HTERT RPE-1 (cell line): Measurements from ENCODE around the gene HINFP.
"Not testable (repeated sequence)": the region's sequence is repeated elsewhere in the genome, so short reads cannot be mapped to it uniquely, and the experiment has no call there.

ENCODE experiments used
- in situ Hi-C: fragments of 300-500 bp; cut with MboI; formaldehyde crosslinking; loops from 4 replicates; pipeline ENCODE4 v1.14.3; 2020; ENCODE audit warnings: low sequenced_read_pairs

Gene HINFP

DNA sequence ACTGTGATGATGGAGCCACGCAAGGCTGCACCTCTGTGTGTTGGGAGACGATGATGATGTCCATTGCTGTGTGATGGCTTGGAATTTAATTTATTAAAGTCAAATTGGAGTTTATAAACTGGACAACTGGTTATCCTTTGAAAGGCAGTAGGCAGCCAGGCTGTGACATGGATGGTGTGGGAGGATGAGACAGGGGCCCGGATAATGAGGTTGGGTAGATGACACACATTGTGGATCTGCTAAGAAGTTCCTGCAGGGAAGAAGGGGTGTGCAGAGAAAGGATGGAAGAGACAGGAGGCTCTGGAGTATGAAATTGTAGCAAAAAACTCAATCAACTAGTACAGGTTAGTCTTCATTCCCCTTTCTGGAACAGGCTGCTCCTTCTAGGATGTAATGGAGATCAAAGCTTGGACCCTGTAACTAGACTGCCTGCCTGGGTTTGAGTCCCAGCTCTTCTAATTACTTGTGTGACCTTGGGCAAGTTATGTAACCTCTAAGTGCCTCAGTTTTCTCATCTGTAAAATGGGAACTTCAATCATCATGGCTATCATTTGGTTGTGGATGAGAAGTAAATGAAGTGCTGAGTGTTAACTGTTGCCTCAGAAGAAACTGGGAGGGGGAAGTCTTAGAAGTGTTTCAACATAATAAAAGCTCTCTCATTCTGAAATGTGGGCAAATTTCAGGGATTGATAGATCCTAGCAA is 4.2 kb upstream of the HINFP start:
- in situ Hi-C loops, result no loop called here

DNA sequence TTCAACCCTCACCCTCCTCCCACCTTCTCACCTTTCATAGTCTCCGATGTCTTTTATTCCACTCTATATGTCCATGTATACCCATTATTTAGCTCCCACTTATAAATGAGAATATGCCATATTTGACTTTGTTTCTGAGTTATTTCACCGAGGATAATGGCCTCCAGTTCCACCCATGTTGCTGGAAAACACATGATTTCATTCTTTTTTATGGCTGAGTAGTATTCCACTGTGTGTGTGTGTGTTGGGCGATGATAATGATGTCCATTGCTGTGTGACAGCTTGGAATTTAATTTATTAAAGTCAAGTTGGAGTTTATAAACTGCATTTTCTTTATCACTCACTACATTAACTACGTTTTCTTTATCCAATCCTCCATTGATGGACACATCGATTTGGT is 3.2 kb upstream of the HINFP start:
- in situ Hi-C loops, result no loop called here

DNA sequence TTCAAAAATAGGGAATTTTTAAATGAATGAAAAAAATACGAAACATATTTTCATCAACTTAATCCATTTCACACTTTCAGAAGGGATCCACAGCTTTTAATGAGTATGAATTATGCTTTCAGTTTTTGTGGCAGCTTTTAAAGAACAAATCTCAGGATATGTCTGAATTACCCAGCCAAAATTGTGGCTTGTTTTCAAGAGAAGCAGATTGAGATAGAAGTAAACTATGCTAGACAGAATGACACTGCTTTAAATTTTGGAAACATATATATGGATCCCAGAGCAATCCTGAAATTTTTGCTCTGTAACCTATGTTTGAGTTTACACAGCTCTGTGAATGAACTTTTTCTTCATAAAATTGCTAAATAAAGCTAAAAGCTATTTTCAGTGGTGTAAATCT is 2.4 kb upstream of the HINFP start:
- in situ Hi-C loops, result no loop called here

DNA sequence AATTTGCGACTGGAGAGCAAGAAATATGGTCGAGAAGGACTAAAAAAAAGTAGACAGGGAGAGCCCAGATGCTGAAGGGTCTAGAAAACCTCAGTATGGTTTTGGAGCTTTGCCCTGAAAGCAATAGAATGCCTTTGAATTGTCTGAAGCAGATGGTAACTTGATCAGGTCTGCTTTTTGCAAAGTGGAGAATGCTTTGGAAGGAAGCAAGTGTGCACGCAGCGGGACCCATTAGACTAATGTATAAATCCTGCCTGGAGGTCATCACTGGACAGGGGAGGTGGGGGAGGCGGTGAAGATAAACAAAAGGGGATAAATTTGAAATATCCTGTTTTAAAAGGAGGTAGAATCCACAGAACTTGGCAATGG is 757 bp upstream of the HINFP start:
- in situ Hi-C loops, result no loop called here

DNA sequence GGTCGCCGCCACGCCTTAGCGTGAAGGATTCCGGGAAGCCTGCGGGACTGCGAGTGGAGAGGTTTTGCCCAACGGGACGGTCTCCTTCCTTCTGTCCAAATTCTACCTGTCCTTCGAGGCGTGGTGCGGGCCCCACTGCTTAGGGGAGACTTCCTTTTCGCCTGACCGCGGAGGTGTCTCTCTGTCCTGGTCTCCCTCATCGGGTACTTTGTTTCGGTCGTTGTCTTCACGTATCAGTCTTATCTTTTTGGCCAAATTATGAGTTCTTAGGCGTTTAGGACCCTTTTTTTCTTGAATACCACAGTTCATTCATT is 388 bp downstream of the HINFP start:
- in situ Hi-C loops, result no loop called here

DNA sequence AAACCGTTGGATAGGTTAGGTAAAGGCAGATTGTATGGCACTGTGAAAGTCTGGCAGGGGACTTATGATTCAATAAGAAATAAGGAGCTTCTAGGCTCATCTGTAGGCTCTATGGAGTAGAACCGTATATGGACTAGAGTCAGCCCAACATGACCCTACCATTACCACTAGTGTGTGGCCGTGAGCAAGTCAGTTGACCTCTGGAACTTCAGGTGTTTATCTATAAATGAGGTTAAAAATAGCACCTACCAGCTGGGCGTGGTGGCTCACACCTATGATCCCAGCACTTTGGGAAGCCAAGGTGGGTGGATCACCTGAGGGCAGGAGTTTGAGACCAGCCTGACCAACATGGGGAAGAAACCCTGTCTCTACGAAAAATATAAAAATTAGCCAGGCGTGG is 4.4 kb downstream of the HINFP start:
- in situ Hi-C loops, result no loop called here

DNA sequence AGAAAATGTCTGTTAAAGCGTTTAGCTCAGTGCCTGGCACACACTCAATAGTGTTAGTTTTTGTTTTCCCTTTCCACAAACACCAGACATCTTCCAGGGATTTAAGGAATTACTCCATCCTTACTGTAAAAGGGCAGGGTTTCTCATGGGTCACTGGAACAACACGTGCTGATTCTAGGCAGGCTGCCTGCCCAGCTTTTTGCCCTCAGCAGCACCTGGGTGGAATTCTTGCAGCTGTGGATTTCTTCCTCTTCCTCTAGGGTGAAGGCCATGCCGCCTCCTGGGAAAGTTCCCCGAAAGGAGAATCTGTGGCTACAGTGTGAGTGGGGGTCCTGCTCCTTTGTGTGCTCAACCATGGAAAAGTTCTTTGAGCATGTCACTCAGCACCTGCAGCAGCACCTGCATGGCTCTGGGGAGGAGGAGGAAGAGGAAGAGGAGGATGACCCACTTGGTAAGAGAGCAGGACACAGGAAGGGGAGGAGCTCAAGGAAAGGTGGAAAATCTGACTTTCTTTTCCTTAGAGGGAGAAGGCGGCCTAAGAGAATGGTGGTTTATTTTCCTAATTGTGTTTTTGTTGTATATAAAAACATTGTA is 5.4 kb downstream of the HINFP start:
- in situ Hi-C loops, result no loop called here

DNA sequence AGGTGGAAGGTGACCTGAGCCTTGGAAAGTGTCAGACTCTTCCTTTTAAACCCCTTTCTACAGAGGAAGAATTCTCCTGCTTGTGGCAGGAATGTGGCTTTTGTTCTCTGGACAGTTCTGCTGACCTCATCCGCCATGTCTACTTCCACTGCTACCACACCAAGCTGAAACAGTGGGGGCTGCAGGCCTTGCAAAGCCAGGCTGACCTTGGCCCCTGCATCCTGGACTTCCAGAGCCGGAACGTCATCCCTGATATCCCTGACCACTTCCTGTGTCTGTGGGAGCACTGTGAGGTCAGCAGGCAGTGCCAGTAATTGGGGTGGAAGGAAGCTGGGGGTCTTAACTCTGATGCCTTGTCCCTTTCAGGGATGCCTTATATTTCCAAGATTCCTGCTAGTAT is 9.3 kb downstream of the HINFP start:
- in situ Hi-C loops, result no loop called here

DNA sequence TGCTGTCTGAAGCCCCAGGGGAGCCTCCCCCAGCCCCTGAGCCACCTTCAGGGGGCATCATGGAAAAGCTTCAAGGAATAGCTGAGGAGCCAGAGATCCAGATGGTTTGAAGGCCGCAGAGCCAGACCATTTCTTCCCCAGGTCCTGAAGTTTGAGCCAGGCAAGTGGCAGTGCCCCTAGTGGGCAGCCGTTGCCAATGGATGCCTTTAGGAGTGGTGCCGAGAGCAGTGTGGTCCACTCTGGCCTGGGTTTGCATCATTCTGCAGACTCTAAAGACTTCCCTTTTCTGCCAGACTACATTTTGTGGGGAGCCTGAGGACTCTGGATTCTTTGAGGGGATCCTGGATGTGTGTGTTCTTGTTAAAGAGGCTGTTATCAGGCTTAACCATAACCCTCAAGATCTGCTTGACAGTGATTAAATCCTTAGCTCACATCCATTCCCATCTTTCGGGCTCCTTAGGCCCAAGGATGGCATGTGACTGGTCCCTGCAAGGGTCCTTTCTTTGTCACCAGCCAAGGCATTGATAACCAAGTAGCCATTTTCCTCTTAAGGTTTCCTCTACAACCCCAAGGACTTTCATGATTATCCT is 13.1 kb downstream of the HINFP start:
- in situ Hi-C loops, result no loop called here

DNA sequence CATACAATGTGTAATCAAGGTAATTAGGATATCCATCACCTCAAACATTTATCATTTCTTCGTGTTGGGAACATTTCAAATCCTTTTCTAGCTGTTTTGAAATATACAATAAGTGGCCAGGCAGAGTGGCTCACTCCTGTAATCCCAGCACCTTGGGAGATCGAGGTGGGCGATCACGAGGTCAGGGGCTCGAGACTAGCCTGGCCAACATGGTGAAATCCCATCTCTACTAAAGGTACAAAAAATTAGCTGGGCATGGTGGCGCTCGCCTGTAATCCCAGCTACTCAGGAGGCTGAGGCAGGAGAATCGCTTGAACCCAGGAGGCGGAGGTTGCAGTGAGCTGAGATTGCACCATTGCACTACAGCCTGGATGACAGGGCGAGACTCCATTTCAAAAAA is 17.9 kb downstream of the HINFP start:
- in situ Hi-C loops, result not testable (repeated sequence)

DNA sequence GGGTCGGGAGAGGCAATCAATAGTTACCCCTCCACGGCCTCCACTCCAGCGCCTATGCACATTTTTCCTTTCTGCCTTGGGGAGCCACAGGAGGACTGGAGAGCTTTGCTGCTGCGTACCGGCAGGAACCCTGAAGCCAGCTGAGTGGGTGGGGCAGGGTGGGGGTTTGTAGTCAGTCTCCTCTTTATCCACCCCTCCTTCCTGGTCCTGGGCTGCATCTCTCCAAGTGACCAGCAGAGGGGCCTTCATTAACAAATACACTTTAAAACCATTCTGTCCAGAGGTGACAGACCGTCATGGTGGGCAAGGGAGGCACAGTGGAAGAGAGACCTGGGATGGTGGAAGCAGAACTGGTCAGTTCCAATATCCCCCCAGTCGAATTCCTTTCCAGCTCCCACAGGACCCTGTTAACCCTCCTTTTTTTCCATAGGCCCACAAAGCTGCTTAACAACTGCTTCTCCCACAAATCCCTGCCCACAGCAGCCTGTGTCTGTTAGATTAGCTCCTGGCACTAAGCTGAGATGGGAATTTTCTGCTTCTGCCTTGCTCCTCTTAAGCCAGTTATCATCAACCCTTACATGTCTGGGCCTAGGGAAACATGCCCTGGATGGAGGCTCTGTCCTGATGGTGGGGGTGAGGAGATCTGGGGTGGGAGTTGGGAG is 23.6 kb downstream of the HINFP start:
- in situ Hi-C loops, result no loop called here

DNA sequence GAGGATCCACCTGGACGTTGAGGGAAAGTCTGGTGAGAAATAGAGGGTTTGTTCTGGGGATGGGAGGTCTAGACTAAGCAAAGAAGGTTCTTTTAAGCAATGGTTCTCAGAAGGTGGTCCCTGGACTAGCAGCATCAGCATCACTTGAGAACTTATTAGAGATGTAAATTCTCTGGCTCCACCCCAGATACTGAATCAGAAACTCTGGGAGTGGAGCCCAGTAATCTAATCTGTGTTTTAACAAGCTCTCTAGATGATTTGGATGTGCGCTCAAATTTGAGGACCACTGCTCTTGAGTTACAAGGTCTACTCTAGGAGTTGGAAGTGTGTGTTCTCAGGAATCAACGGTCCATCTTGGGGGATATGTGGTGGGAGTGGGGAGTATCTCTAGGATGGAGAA is 24.2 kb downstream of the HINFP start:
- in situ Hi-C loops, result no loop called here

DNA sequence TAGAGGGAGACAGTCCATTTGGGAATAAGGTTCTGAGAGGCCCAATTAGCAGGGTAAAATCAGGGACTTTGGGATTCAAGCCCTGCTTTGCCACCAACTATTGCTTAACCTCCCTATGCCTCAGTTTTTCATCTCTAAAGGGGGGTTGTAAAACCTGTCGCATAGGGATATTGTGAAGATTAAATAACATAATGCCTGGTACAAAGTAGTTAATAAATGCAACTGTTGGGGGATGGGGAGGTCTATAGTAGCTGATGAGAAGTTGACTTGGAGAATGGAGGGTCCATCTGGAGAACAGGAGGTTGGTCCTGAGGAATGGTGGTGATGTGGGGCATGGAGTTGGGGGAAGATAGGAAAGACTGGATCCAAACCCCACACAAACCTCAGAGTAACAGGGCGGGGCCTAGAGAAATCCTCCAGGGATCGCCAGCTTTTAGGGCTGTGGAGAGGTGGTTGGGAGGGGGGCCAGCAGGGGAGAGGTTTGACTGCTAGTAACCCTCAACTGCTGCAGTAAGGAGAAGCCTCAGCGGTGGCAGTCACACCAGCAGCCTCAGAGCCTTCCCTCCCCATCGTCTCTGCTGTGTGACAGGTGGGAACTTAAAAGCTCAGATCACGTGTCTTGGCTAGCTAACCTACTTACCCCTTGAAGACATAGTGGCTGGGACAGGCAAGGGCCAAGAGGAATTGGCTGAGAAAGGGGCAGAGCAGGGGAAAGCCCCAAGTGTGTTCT is 26.4 kb downstream of the HINFP start:
- in situ Hi-C loops, result no loop called here

DNA sequence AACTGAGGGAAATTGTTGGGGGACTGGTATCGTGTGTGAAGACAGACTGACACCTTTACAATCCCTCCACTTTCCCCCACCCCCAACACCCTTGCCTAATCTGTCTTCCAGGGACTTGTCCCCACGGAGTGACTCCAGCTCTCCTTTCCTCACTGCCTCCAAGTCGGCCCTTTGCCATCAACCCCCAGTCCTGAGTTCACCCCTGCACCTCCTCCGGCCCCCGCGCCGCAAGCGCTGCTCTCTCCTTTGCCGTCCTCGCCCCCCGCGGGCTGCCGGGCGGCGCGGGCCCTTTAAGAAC is 27.3 kb downstream of the HINFP start:
- in situ Hi-C loops, result no loop called here

DNA sequence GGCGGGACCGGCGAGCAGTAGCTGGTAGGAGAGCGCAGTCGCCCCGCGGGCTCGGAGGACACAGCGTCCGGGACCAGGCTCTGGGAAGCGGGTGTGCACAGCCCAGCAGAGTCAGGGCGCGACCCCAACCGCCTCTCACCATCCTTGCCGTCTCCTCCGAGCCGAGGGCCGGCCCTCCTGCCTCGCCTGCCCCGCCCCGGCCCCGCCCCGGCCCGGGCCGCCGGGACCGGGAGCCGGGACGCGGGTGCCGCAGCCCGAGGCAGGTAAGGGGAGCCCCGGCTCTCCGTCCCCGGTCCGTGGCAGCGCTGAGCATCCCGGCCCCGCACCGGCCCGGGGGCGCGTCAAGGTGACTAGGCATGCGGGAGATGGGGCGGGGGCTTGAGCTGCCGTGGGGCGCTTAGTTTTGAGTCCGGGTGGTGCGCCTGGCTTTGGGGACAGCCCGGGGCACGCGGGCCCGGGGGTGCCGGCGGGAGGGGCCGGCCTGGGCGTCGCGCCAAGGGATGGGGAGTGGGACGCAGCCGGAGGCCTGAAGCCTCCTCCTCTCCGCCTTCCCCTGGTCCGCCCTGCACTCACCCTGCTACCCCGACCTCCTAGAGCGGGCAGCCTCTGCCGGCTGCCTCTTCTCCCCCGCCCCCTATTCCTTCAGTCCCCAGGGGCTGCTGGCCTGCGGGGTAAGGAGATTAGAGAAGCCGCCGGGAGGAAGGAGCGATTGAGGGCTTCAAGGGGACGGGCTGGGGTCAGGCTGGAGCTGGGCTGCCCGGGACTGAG is 27.8 kb downstream of the HINFP start, which contains the start of gene ABCG4:
TSS of gene ABCG4 (plus strand) at position 35 of the 768 bp plus-strand sequence. CDS start 914 bp downstream, outside the sequence.
- in situ Hi-C loops, result no loop called here

DNA sequence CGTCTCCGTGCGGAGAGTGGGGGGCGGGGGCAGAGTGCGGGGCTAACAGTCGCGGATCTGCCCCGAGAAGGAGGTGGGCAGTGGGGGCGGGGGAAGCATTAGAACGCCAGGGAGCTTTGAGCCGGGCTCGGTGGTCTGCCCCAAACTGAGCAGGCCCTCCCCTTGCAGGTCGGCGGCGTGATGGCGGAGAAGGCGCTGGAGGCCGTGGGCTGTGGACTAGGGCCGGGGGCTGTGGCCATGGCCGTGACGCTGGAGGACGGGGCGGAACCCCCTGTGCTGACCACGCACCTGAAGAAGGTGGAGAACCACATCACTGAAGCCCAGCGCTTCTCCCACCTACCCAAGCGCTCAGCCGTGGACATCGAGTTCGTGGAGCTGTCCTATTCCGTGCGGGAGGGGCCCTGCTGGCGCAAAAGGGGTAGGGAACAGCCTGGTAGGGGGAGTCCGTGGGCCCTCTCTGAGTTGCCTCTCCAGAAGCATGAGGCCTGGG is 28.5 kb downstream of the HINFP start:
- in situ Hi-C loops, result no loop called here

DNA sequence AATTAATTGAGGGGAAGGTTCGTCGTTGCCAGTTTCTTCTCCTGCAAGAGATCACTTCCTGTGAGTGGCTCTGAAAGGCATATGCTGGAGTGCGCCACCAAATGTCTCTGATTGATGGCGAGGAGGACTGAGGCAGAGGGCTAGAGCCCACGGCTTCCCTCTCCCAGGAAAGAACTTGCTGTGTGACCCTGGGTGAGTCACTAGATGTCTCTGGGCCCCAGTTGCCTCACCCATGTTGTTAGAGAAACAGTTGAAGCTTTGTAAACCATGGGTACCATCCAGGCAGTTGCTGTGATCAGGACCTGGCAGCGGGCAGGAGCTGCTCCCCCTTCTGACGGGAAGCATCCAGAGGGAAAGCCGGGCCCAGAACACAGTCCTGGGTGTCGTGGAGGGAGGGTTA is 30.7 kb downstream of the HINFP start:
- in situ Hi-C loops, result no loop called here

DNA sequence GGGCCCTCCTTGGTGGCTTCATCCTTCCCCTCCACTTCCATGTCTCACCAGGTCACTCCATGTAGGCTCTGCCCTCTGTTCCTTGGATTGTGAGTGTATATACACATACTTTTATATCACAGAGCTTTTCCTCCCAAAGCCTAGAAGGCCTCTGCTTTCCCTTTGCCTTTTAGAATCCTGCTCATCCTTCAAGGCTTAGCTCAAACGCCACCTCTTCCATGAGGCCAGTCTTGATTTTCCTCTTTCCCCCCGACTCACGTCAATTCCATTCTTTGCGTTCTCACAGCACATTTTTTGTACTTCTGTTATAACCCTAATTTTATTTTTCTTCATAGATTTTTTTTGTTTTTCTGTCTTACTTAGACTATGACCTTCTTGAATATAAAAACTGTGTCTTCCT is 31.2 kb downstream of the HINFP start:
- in situ Hi-C loops, result no loop called here

DNA sequence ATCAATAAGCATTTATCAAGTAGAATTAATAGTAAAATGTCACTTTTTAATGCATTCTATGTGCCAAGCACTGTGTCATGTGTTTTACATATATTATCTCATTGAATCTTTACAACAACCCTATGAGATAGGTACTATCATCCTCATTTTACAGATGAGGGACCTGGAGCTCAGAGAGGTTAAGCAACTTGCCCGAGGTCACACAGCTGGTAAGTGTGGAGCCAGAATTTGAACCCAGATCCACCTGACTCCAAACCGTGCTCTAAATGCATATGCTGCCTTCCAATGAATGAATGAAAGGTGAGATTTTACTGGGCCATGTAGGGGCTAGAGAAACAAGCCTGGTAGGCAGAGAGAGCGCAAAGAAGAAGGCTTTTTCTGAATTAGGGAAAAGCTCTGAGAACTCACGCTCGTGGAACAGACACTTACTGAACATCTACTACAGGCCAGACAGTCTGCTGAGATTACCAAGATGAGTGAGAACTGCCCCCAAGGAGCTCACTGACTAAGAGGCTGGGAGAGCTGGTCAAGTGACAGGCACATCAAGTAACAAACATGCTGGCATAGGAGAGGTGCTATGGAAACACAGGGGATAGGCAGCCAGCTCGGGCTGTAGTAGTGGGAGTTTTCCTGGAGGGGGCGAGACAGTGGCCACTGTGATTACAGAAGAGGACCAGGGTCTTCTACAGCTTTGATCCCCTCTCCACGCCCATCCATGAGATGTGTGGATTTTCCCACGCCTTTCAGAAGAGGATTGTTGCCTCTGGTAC is 31.9 kb downstream of the HINFP start:
- in situ Hi-C loops, result no loop called here

DNA sequence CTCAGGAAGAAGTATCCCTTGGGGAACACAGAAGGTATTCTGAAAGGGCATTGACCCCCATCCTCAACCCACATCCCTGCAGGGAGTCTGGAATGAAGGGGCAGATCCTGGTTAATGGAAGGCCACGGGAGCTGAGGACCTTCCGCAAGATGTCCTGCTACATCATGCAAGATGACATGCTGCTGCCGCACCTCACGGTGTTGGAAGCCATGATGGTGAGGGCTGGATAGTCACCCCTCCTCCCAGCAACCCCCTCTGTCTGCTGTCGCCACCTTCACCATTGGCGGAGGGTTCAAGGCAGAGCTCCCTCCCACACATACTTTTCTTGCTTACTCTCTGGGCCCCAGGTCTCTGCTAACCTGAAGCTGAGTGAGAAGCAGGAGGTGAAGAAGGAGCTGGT is 32.8 kb downstream of the HINFP start:
- in situ Hi-C loops, result no loop called here
